GM12878 (cell line): ENCODE measurements around the gene RAPH1. TPM values are rescaled to one million over a fixed set of nuclear protein-coding genes. Genes with fewer than 3 reads are reported as not detected.

Source experiments
- ATAC-seq: fragments of 200-7000 bp; cut with Tn5 transposase; 3 replicates; pipeline ENCODE4 v1.9.1; 2020; ENCODE audit warnings: mild to moderate bottlenecking, moderate library complexity
- BruUV-seq: library from RNA; stranded (reverse); fragments of 400-500 nt; replicated peaks from 2 replicates; lab custom pipeline; 2021; lab: Mats Ljungman, UMichigan
- CTCF ChIA-PET: fragments of 300-600 bp; sonication (Branson Sonifier 250); formaldehyde crosslinking; extraction: SDS; loops from one replicate; lab custom pipeline; 2021; ENCODE audit warnings: inconsistent platforms; lab: Yijun Ruan, JAX
- POLR2A ChIA-PET: fragments of 350-600 bp; formaldehyde crosslinking; extraction: SDS; loops from one replicate; lab custom pipeline; 2021; ENCODE audit warnings: inconsistent platforms; lab: Charles Lee
- RAD21 ChIA-PET: fragments of 300-600 bp; sonication (Branson Sonifier 250); formaldehyde crosslinking; loops from one replicate; lab custom pipeline; 2023; ENCODE audit warnings: antibody characterized with exemption; ENCODE audit not compliant: unreplicated experiment; lab: Charles Lee
- SMC1A ChIA-PET: fragments of 300-600 bp; sonication (Branson Sonifier 250); formaldehyde crosslinking; loops from one replicate; lab custom pipeline; 2023; ENCODE audit not compliant: unreplicated experiment, uncharacterized antibody; lab: Charles Lee
- DNase-seq: peaks from one replicate; pipeline ENCODE4 v3.0.0-alpha.2; 2011; ENCODE audit warnings: low read depth, low spot score
- FAIRE-seq: peaks from 3 replicates; lab custom pipeline; 2011; peaks lifted over from hg19 to GRCh38; lab: Jason Lieb, UNC
- H2AFZ ChIP-seq: 2 replicates; pipeline ENCODE4 v1.6.0; 2011; ENCODE audit warnings: low read depth, low read length, control low read depth; ENCODE audit not compliant: control insufficient read depth
- H3K27ac ChIP-seq: 2 replicates; pipeline ENCODE4 v1.5.1; 2011; ENCODE audit warnings: control low read depth; ENCODE audit not compliant: control insufficient read depth, insufficient read depth
- H3K27me3 ChIP-seq, 2 experiments: replicated peaks in 1 of 2; 2 replicates each; pipeline versions ENCODE4 v1.6.0 to v1.6.1; 2011; ENCODE audit warnings: low read length in 1 of 2; ENCODE audit not compliant: control insufficient read depth in 2 of 2, insufficient read depth in 2 of 2
- H3K36me3 ChIP-seq, 2 experiments: 2 replicates each; pipeline ENCODE4 v1.5.1; 2011; ENCODE audit warnings: low read length in 1 of 2; ENCODE audit not compliant: control insufficient read depth in 2 of 2, insufficient read depth in 2 of 2
- H3K4me1 ChIP-seq: 2 replicates; pipeline ENCODE4 v1.6.1; 2011; ENCODE audit warnings: mild to moderate bottlenecking, low read length, moderate library complexity, mixed read lengths; ENCODE audit not compliant: control insufficient read depth, insufficient read depth
- H3K4me2 ChIP-seq: 2 replicates; pipeline ENCODE4 v1.6.0; 2011; ENCODE audit warnings: control low read depth; ENCODE audit not compliant: control insufficient read depth, insufficient read depth
- H3K4me3 ChIP-seq: fragments of 200-600 bp; sonication (generic); 2 replicates; pipeline ENCODE4 v1.5.1; 2016
- H3K79me2 ChIP-seq: 2 replicates; pipeline ENCODE4 v1.6.0; 2011; ENCODE audit warnings: low read length; ENCODE audit not compliant: control insufficient read depth, insufficient read depth
- H3K9ac ChIP-seq: 2 replicates; pipeline ENCODE4 v1.8.0; 2011; ENCODE audit warnings: low read length, control low read depth, mixed read lengths; ENCODE audit not compliant: control insufficient read depth, insufficient read depth
- H3K9me3 ChIP-seq: replicated peaks from 3 replicates; pipeline ENCODE4 v1.5.1; 2011; ENCODE audit warnings: mild to moderate bottlenecking, low read length; ENCODE audit not compliant: control insufficient read depth, insufficient read depth
- H4K20me1 ChIP-seq: 2 replicates; pipeline ENCODE4 v1.6.0; 2011; ENCODE audit not compliant: control insufficient read depth, insufficient read depth
- TCF3 ChIP-seq: IDR thresholded peaks from 2 replicates; pipeline ENCODE4 v1.6.1; 2012; ENCODE audit warnings: low read depth, mild to moderate bottlenecking, low read length, borderline replicate concordance; ENCODE audit not compliant: insufficient read depth
- YY1 ChIP-seq: IDR thresholded peaks from 2 replicates; pipeline ENCODE4 v1.6.1; 2011; ENCODE audit warnings: low read depth, mild to moderate bottlenecking, low read length
- ZNF622 ChIP-seq: fragments of 450-650 bp; IDR thresholded peaks from 2 replicates; pipeline ENCODE4 v1.6.1; 2017; ENCODE audit warnings: mild to moderate bottlenecking, inconsistent platforms
- WGBS: methylation state at CpG from one replicate; pipeline ENCODE4 v1.1.6; 2016; ENCODE audit warnings: low lambda C conversion rate; ENCODE audit not compliant: insufficient replicate concordance, insufficient coverage; ENCODE audit errors: missing lambda C conversion rate; 5-methylcytosine and 5-hydroxymethylcytosine counted together
- in situ Hi-C: fragments of 300-500 bp; cut with MboI; formaldehyde crosslinking; loops from 9 replicates; pipeline ENCODE4 v1.14.3; 2018; ENCODE audit warnings: mixed read lengths
- intact Hi-C: fragments of 100-400 bp; cut with micrococcal nuclease; formaldehyde crosslinking; loops from one replicate; pipeline ENCODE4 v1.14.2; 2022; ENCODE audit not compliant: unreplicated experiment
- polyA plus RNA-seq, 11 experiments: library from polyadenylated mRNA; depleted of rRNA in 4 of 11; unstranded in 6 of 11; stranded (reverse) in 5 of 11; fragments of >200 nt; fragmentation: Nextera tagmentation in 4 of 11; fragmentation: Illumina TruSeq in 1 of 11; extraction: Ambion mirVana in 4 of 11; extraction: Trizol in 1 of 11; gene quantifications; 1 replicate in 1 of 11; 2 replicates in 10 of 11; pipeline versions ENCODE4 v1.2.1 to v1.2.3, GENCODE V29; 2011 to 2016; ENCODE audit warnings: inconsistent platforms in 2 of 11, missing spikeins in 2 of 11, low read depth in 1 of 11
- total RNA-seq, 4 experiments: library from RNA; depleted of rRNA in 3 of 4; stranded (reverse); fragments of >200 nt in 3 of 4; fragmentation: Illumina TruSeq in 1 of 4; extraction: Trizol in 1 of 4; gene quantifications; 2 replicates each; pipeline versions ENCODE4 v1.2.1 to v1.2.3, GENCODE V29; 2013 to 2021
- TF ChIP-seq, protein P1 (sequence below), 3 experiments: IDR thresholded peaks in 2 of 3; conservative IDR thresholded peaks in 1 of 3; 2 replicates each; pipeline ENCODE4 v1.5.1; 2011; ENCODE audit warnings: low read depth in 3 of 3, low read length in 3 of 3, mild to moderate bottlenecking in 3 of 3, control low read depth in 2 of 3, moderate library complexity in 2 of 3, inconsistent platforms in 1 of 3, mixed read lengths in 1 of 3; ENCODE audit not compliant: control insufficient read depth in 2 of 3, insufficient read depth in 1 of 3; ENCODE audit errors: extremely low read depth in 1 of 3
- TF ChIP-seq, protein P2 (sequence below): fragments of 450-650 bp; formaldehyde crosslinking; IDR thresholded peaks from 2 replicates; pipeline ENCODE4 v1.5.0; 2022; ENCODE audit warnings: mild to moderate bottlenecking, missing genetic modification characterization

The RAPH1 gene
- total and polyA plus RNA-seq, 10 of the 15 experiments (the other 5 are each of a cell fraction or from before 2014, with no cell fraction given): 0.09 to 0.90 (median 0.21) TPM; not detected in 7

DNA sequence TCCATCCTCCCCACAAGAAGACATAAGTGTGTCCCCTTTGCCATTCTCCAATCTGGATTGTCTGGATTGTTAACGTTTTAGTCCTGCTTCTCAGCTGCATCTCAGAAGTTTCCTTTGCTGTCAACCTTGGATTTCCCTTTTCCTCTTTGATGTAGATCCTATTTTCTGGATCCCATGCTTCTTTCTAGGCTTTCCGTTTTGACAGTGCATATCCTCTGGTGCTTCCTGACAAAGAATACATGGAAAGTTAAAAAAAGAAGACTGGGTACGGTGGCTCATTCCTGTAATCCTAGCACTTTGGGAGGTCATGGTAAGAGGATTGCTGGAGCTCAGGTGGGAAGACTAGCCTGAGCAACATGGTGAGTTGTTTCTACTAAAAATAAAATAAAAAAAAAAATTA, 180.1 kb downstream of the RAPH1 start:
- ChIA-PET SMC1A (no interaction called here), CTCF (no interaction called here), RAD21 (no interaction called here), POLR2A (no interaction called here)
- H3K36me3 ChIP-seq: no peaks in the 10 kb centered on the region; a peak in 1 of 4 replicates
- no peak overlapping the region for H3K4me2 ChIP-seq
- no peaks in the 10 kb centered on the region for H3K9me3 ChIP-seq
- no peak for DNase-seq
- no peak overlapping the region for H3K9ac ChIP-seq
- no peaks in the 10 kb centered on the region for H3K27me3 ChIP-seq
- no peak overlapping the region for H2AFZ ChIP-seq
- H3K4me1 ChIP-seq: no peaks in the 10 kb centered on the region
- no peak for ATAC-seq
- no TSS peak for BruUV-seq
- intact Hi-C loops (no loop called here), in situ Hi-C loops (no loop called here)
- TF ChIP-seq, protein P1, sequence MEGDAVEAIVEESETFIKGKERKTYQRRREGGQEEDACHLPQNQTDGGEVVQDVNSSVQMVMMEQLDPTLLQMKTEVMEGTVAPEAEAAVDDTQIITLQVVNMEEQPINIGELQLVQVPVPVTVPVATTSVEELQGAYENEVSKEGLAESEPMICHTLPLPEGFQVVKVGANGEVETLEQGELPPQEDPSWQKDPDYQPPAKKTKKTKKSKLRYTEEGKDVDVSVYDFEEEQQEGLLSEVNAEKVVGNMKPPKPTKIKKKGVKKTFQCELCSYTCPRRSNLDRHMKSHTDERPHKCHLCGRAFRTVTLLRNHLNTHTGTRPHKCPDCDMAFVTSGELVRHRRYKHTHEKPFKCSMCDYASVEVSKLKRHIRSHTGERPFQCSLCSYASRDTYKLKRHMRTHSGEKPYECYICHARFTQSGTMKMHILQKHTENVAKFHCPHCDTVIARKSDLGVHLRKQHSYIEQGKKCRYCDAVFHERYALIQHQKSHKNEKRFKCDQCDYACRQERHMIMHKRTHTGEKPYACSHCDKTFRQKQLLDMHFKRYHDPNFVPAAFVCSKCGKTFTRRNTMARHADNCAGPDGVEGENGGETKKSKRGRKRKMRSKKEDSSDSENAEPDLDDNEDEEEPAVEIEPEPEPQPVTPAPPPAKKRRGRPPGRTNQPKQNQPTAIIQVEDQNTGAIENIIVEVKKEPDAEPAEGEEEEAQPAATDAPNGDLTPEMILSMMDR (IDR thresholded peaks at IDR 0.05 in 2 of 3, conservative IDR thresholded peaks at IDR 0.05 in 1 of 3; ENCODE audit: control insufficient read depth in 2 of 3, extremely low read depth in 1 of 3, insufficient read depth in 1 of 3, low read depth in 3 of 3, low read length in 3 of 3): no peak
- no peak for TF ChIP-seq TCF3
- TF ChIP-seq ZNF622: no peak
- TF ChIP-seq, protein P2, sequence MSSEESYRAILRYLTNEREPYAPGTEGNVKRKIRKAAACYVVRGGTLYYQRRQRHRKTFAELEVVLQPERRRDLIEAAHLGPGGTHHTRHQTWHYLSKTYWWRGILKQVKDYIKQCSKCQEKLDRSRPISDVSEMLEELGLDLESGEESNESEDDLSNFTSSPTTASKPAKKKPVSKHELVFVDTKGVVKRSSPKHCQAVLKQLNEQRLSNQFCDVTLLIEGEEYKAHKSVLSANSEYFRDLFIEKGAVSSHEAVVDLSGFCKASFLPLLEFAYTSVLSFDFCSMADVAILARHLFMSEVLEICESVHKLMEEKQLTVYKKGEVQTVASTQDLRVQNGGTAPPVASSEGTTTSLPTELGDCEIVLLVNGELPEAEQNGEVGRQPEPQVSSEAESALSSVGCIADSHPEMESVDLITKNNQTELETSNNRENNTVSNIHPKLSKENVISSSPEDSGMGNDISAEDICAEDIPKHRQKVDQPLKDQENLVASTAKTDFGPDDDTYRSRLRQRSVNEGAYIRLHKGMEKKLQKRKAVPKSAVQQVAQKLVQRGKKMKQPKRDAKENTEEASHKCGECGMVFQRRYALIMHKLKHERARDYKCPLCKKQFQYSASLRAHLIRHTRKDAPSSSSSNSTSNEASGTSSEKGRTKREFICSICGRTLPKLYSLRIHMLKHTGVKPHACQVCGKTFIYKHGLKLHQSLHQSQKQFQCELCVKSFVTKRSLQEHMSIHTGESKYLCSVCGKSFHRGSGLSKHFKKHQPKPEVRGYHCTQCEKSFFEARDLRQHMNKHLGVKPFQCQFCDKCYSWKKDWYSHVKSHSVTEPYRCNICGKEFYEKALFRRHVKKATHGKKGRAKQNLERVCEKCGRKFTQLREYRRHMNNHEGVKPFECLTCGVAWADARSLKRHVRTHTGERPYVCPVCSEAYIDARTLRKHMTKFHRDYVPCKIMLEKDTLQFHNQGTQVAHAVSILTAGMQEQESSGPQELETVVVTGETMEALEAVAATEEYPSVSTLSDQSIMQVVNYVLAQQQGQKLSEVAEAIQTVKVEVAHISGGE: no peak
- no peak for TF ChIP-seq YY1
- H3K27ac ChIP-seq: no peak overlapping the region
- H3K4me3 ChIP-seq: no peak overlapping the region
- peaks cover 2% of the 10 kb centered on the region for H3K79me2 ChIP-seq
- 100% methylated on average over 3 of the region's 3 CpGs for WGBS
- no peaks in the 10 kb centered on the region for H4K20me1 ChIP-seq
- FAIRE-seq: no peak
